ENCODE data around the gene TLE1.
"Not testable (repeated sequence)": the region's sequence is repeated elsewhere in the genome, so short reads cannot be mapped to it uniquely, and the experiment has no call there.

TLE1 gene

GRCh38 chr9:81693671-81694378, 4.5 kb upstream of the TLE1 start:
- H3K4me3 ChIP-seq (ENCODE audit: low read depth, low read length) = no peak overlapping the region
- no peak for DNase-seq (ENCODE audit: low read depth)
- TF ChIP-seq CTCF (IDR thresholded peaks at IDR 0.05; ENCODE audit: insufficient read depth, low read depth, low read length, missing control alignments) = no peak

- peak overlapping the region; percentile 70 for H3K4me3 ChIP-seq (ENCODE audit: low read depth, low read length)
- no peak for TF ChIP-seq CTCF (IDR thresholded peaks at IDR 0.05; ENCODE audit: insufficient read depth, low read depth, low read length, missing control alignments)
- no peak for DNase-seq (ENCODE audit: low read depth)
Observed at GRCh38 chr9:81690251-81690851, 1.0 kb upstream of the TLE1 start.

GRCh38 chr9:81689093-81689342, 329 bp downstream of the TLE1 start:
- peak overlapping the region; percentile 74 for H3K4me3 ChIP-seq (ENCODE audit: low read depth, low read length)
- DNase-seq (ENCODE audit: low read depth) = not testable (repeated sequence)

- peak; percentile 42 for DNase-seq (ENCODE audit: low read depth)
- peak overlapping the region; percentile 74 for H3K4me3 ChIP-seq (ENCODE audit: low read depth, low read length)
Observed at GRCh38 chr9:81688262-81689092, 870 bp downstream of the TLE1 start.

- peak; percentile 47 for DNase-seq (ENCODE audit: low read depth)
- peak overlapping the region; percentile 74 for H3K4me3 ChIP-seq (ENCODE audit: low read depth, low read length)
- no peak for TF ChIP-seq CTCF (IDR thresholded peaks at IDR 0.05; ENCODE audit: insufficient read depth, low read depth, low read length, missing control alignments)
Observed at GRCh38 chr9:81687521-81688261, 1.7 kb downstream of the TLE1 start.

GRCh38 chr9:81686614-81687520, 2.5 kb downstream of the TLE1 start:
- TF ChIP-seq CTCF (IDR thresholded peaks at IDR 0.05; ENCODE audit: insufficient read depth, low read depth, low read length, missing control alignments) = peak; percentile 60
- peak; percentile 83 for DNase-seq (ENCODE audit: low read depth)
- peak overlapping the region; percentile 74 for H3K4me3 ChIP-seq (ENCODE audit: low read depth, low read length)

Data from GM12865 (cell line).